Activated T-helper 1 cell treated with anti-CD3 and anti-CD28 coated beads, Interleukin-12 subunit alpha, Interleukin-12 subunit beta, Interleukin-2, Interleukin-4 antibody, amounts not matched to agents 30 ng/mL and 10 ng/mL and 1 ng/mL, durations not matched to agents 14 hours and 24 hours and 36 hours (primary cell): ENCODE results near the gene EPHX1. TPM values are rescaled to one million over a fixed set of nuclear protein-coding genes. Genes with fewer than 3 reads are reported as not detected.
A peak's percentile ranks its signal among the peaks of the same experiment; 100 is the strongest.

Experiments used
- DNase-seq: peaks from one replicate; pipeline ENCODE4 v3.0.0; 2021; ENCODE audit warnings: low spot score
- H3K27ac Mint-ChIP-seq: one replicate; pipeline ENCODE4 v1.8.0; 2021; ENCODE audit warnings: mild to moderate bottlenecking, mixed read lengths
- H3K27me3 Mint-ChIP-seq: one replicate; pipeline ENCODE4 v1.8.0; 2022; ENCODE audit warnings: mild to moderate bottlenecking, moderate library complexity, mixed read lengths; ENCODE audit not compliant: insufficient read depth
- H3K36me3 Mint-ChIP-seq: one replicate; pipeline ENCODE4 v1.8.0; 2021; ENCODE audit warnings: low read depth, mixed read lengths
- H3K4me1 Mint-ChIP-seq: one replicate; pipeline ENCODE4 v1.8.0; 2021; ENCODE audit warnings: low read depth, mixed read lengths
- H3K4me3 Mint-ChIP-seq: one replicate; pipeline ENCODE4 v1.8.0; 2021; ENCODE audit warnings: mild to moderate bottlenecking, moderate library complexity, mixed read lengths
- H3K9me3 Mint-ChIP-seq: one replicate; pipeline ENCODE4 v1.8.0; 2021; ENCODE audit warnings: mixed read lengths
- intact Hi-C: fragments of 100-400 bp; cut with micrococcal nuclease; formaldehyde crosslinking; loops from one replicate; pipeline ENCODE4 v1.15.1; 2024
- total RNA-seq: library from RNA; stranded (reverse); gene quantifications from 2 replicates; pipeline ENCODE4 v1.2.3, GENCODE V29; 2022

Gene EPHX1
- total RNA-seq, 1 donor from 2014 or later: 1.6 TPM

DNA sequence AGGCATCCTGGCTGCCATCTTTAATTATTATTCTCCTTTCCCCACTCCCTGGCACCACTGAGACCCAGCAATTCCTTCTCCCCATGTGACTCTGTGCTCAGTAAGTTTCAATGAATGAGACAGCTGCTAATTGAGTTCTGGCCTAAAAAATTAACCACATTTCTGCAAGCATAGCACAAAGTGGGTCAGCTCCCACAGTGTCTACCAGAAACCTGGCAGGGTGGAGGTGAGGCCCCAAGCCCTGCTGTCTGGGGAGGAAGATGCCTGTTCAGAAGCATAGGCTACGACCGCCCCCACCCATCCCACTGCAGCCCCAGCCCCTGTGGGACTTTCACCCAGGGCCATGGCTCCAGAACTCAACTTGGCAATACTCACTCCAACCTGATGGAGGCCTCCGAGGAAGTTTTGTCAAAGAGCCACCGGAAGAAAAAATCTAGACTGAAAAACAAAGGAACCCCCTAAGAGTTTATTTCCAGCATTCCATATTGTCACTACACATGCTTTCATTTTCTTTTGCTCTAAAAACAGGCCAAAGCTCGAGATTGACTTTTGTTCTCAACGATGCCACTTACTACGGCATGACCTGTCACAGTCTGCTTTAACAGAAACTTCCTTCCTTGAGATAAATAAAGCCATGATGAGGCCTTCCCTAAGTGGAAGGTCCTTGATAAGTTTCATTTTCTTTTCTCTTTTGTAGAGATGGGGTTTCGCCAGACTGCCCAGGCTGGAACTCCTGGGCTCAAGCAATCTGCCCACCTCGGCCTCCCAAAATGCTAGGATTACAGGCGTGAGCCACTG is 45.8 kb downstream of the EPHX1 start:
- H3K4me1 Mint-ChIP-seq: peaks cover 13% of the 10 kb centered on the region
- intact Hi-C loops: no loop called here
- H3K4me3 Mint-ChIP-seq: no peak overlapping the region
- DNase-seq: no peak
- H3K27ac Mint-ChIP-seq: no peak overlapping the region
- no peaks in the 10 kb centered on the region for H3K27me3 Mint-ChIP-seq
- peaks cover 41% of the 10 kb centered on the region for H3K36me3 Mint-ChIP-seq
- H3K9me3 Mint-ChIP-seq: no peaks in the 10 kb centered on the region

DNA sequence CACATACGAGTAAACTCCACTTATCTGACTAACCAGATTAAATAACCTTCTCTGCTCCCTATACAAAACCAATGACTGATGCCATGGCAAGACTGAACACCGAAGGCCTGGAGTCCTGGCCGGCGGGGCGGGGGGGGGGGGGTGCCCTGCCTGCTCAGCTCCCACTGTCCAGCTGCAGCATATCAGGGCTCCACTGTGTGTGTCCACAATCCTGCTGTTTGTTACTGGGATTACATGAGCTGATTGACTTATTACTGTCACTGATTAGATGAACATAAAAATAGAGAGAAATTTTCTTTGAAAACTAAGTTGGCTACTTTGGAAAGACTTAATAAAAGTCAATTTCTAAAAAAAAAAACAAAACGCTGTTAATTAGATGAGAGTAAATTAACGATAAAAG is 47.3 kb downstream of the EPHX1 start:
- no peak for DNase-seq
- Mint-ChIP-seq H3K36me3 (peaks cover 46% of the 10 kb centered on the region), H3K9me3 (no peaks in the 10 kb centered on the region), H3K4me3 (no peak overlapping the region), H3K4me1 (peaks cover 6% of the 10 kb centered on the region), H3K27ac (no peak overlapping the region), H3K27me3 (no peaks in the 10 kb centered on the region)
- intact Hi-C loops: no loop called here

- Mint-ChIP-seq H3K36me3 (peaks cover 44% of the 10 kb centered on the region), H3K4me1 (peaks cover 2% of the 10 kb centered on the region), H3K9me3 (no peaks in the 10 kb centered on the region), H3K4me3 (no peak overlapping the region), H3K27ac (no peak overlapping the region), H3K27me3 (no peaks in the 10 kb centered on the region)
- no peak for DNase-seq
- intact Hi-C loops: no loop called here
These were observed 49.2 kb downstream of the EPHX1 start for GRCh38 chr1:225859151-225859550.

- Mint-ChIP-seq H3K4me3 (no peak overlapping the region), H3K9me3 (no peaks in the 10 kb centered on the region), H3K4me1 (peaks cover 4% of the 10 kb centered on the region), H3K27ac (no peak overlapping the region), H3K27me3 (no peaks in the 10 kb centered on the region), H3K36me3 (peaks cover 41% of the 10 kb centered on the region)
- intact Hi-C loops: no loop called here
- DNase-seq: no peak
These were observed 50.2 kb downstream of the EPHX1 start for GRCh38 chr1:225860107-225860506.

- H3K27ac Mint-ChIP-seq: no peak overlapping the region
- DNase-seq: no peak
- H3K36me3 Mint-ChIP-seq: peaks cover 44% of the 10 kb centered on the region
- H3K27me3 Mint-ChIP-seq: no peaks in the 10 kb centered on the region
- intact Hi-C loops: no loop called here
- no peaks in the 10 kb centered on the region for H3K9me3 Mint-ChIP-seq
- peaks cover 11% of the 10 kb centered on the region for H3K4me1 Mint-ChIP-seq
- no peak overlapping the region for H3K4me3 Mint-ChIP-seq
These were observed 51.0 kb downstream of the EPHX1 start for GRCh38 chr1:225860876-225861441.

- H3K27ac Mint-ChIP-seq: no peak overlapping the region
- H3K9me3 Mint-ChIP-seq: no peaks in the 10 kb centered on the region
- H3K4me3 Mint-ChIP-seq: no peak overlapping the region
- H3K27me3 Mint-ChIP-seq: no peaks in the 10 kb centered on the region
- no peak for DNase-seq
- peaks cover 45% of the 10 kb centered on the region for H3K36me3 Mint-ChIP-seq
- peaks cover 21% of the 10 kb centered on the region for H3K4me1 Mint-ChIP-seq
- intact Hi-C loops: no loop called here
These were observed 52.1 kb downstream of the EPHX1 start for GRCh38 chr1:225861834-225862580.

GRCh38 chr1:225862581-225862950 is 52.6 kb downstream of the EPHX1 start:
- H3K9me3 Mint-ChIP-seq: no peaks in the 10 kb centered on the region

DNA sequence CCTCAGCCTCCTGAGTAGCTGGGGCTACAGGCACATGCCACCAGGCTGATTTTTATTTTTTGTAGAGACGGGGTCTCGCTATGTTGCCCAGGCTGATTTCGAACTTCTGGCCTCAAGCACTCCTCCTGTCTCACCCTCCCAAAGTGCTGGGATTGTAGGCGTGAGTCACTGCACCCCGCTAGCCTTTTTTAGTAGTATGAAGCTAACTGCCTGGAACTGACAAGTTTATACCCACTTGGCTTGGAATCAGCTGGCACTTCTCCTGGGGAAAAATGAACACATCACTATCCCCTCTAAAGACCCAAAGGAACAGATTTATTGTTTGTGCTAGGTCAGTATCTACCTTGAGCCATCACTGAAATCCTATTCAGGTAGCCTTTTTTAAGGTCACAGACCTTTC is 53.2 kb downstream of the EPHX1 start:
- intact Hi-C loops: no loop called here

More at GRCh38 chr1:225862581-225862950, 52.6 kb downstream of the EPHX1 start:
- peaks cover 23% of the 10 kb centered on the region for H3K4me1 Mint-ChIP-seq
- no peak overlapping the region for H3K4me3 Mint-ChIP-seq
- intact Hi-C loops: no loop called here
- H3K27me3 Mint-ChIP-seq: no peaks in the 10 kb centered on the region
- no peak for DNase-seq
- H3K27ac Mint-ChIP-seq: no peak overlapping the region
- H3K36me3 Mint-ChIP-seq: peaks cover 50% of the 10 kb centered on the region

DNA sequence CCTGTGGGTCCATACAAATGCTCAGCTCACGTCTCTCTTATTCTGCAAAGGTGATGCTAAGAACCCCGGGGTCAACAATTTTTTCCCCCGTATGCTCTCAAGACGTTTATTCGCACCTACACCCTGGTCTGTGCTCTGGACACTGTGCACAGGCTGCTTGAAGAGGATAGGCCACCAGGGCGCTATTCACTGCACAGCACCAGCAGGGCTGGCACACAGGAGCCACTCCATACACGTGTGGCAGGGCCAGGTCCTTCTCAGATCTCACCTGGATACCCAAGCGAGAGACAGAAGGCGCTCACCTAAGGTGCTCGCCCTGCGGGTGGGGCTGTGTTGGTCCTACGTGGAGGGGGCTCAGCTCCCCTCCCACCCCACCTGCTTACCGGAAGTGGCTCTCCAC is 55.6 kb downstream of the EPHX1 start:
- Mint-ChIP-seq H3K27me3 (no peaks in the 10 kb centered on the region), H3K27ac (no peak overlapping the region), H3K4me1 (peaks cover 23% of the 10 kb centered on the region)

More for the DNA sequence above, 53.2 kb downstream of the EPHX1 start:
- Mint-ChIP-seq H3K4me1 (peaks cover 23% of the 10 kb centered on the region), H3K27me3 (no peaks in the 10 kb centered on the region), H3K4me3 (no peak overlapping the region), H3K27ac (no peak overlapping the region), H3K9me3 (no peaks in the 10 kb centered on the region), H3K36me3 (peaks cover 47% of the 10 kb centered on the region)
- no peak for DNase-seq

DNA sequence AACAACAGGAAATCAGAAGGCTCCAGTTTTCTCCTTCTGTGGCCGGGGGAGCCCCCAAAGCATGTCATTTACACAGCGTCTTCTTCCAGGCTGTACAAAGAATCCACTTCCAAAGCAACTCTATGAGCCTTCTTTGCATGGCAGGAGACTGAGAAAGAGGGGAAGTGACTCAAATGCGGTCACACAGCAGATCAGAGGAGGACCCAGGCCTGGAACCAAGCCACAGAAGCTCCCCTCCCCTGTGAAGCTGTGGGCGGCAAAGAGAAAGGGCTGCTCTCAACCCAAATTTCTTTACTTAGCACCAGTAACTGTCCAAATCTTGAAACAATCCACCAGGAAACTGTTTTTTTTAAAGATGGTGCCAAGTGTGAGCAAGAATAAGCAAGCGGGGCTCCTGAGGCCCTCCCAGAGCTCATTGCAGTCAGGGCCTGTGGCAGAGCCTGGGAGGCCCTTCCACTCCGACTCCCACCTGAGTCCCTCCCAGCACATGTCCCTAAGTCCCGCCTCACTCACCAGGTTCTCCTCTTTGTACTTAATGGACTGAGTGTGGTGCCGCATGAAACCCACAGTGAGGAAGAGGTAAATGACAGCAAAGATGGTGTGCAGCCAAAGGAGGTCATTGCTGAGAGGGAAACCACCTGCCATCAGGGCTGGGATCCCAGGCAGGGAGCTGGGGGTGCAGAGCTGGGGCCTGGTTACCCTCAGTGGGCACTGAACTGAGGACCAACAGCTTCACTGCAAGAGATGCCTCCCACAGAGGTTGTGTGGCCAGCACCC is 56.3 kb downstream of the EPHX1 start:
- Mint-ChIP-seq H3K9me3 (no peaks in the 10 kb centered on the region), H3K4me1 (peaks cover 23% of the 10 kb centered on the region), H3K27ac (peak overlapping the region; percentile 61), H3K4me3 (peak overlapping the region; percentile 51), H3K27me3 (no peaks in the 10 kb centered on the region), H3K36me3 (peaks cover 54% of the 10 kb centered on the region)
- intact Hi-C loops: loop anchor here (1.0 kb wide), 2 partner anchors 15 to 31 kb away; no protein-coding TSS in a partner anchor
- DNase-seq: peak; percentile 55

More for the DNA sequence above, 55.6 kb downstream of the EPHX1 start:
- Mint-ChIP-seq H3K9me3 (no peaks in the 10 kb centered on the region), H3K36me3 (peaks cover 49% of the 10 kb centered on the region), H3K4me3 (no peak overlapping the region)
- intact Hi-C loops: no loop called here
- DNase-seq: no peak

- H3K4me3 Mint-ChIP-seq: peak overlapping the region; percentile 22
- H3K36me3 Mint-ChIP-seq: peaks cover 54% of the 10 kb centered on the region
These were observed 57.1 kb downstream of the EPHX1 start for GRCh38 chr1:225866981-225867380.

DNA sequence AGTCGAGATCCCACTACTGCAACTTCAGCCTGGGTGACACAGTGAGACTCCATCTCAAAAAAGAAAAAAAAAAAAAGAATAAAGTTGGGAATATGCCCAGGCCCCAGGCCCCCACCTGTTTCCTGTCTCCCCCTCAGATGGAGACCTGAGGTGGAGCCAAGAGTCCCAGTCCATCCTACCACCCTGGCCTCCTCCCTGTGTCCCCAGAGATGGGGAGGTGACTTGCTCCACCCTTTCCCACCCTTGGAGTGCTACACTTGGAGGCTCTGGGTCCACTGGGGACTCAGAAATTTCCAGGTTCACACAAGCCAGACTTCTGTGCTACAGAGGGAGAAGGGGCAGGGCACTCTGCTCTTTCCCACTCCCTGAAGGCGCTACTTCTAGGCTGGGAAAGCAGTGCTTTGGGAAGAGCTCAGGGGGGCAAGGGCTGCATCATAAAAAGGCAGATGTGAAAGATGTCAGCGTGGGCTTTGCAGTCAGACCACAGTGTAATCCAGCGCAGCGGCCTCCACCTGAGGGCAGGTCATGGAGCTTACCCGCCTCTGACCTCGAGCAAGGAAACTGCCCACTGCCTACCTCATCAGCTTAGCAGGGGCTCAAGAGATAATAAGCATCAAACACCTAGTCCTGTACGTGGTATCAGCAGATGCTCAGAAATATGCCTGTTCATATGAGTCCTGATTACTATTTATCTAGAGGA is 58.9 kb downstream of the EPHX1 start:
- no peak for DNase-seq
- no peak overlapping the region for H3K27ac Mint-ChIP-seq
- H3K9me3 Mint-ChIP-seq: no peaks in the 10 kb centered on the region
- no peak overlapping the region for H3K4me3 Mint-ChIP-seq
- H3K4me1 Mint-ChIP-seq: peaks cover 23% of the 10 kb centered on the region
- H3K36me3 Mint-ChIP-seq: peaks cover 49% of the 10 kb centered on the region
- intact Hi-C loops: no loop called here
- no peaks in the 10 kb centered on the region for H3K27me3 Mint-ChIP-seq

More at GRCh38 chr1:225866981-225867380, 57.1 kb downstream of the EPHX1 start:
- Mint-ChIP-seq H3K27ac (peak overlapping the region; percentile 67), H3K4me1 (peaks cover 23% of the 10 kb centered on the region), H3K27me3 (no peaks in the 10 kb centered on the region), H3K9me3 (no peaks in the 10 kb centered on the region)
- intact Hi-C loops: loop anchor here (1.0 kb wide), 2 partner anchors 14 to 30 kb away; no protein-coding TSS in a partner anchor
- no peak for DNase-seq
